Tibial nerve (tissue), 4 donors: ENCODE results near the gene AMBP. TPM values are rescaled to one million over a fixed set of nuclear protein-coding genes. Genes with fewer than 3 reads are reported as not detected.

Source experiments
- DNase-seq, 2 donors: peaks; one replicate each; pipeline ENCODE4 v3.0.0-alpha.2; 2019; ENCODE audit warnings: low spot score in 2 of 2
- H3K27ac ChIP-seq, 4 donors: fragments of 200-600 bp; sonication (generic) in 3 of 4; one replicate each; pipeline ENCODE4 v1.5.1; 2017 to 2019; ENCODE audit warnings: mild to moderate bottlenecking in 1 of 4
- H3K27me3 ChIP-seq, 2 donors: fragments of 200-600 bp; sonication (generic) in 1 of 2; one replicate each; pipeline versions ENCODE4 v1.5.1 to v1.6.0; 2017 to 2019
- H3K36me3 ChIP-seq, 3 donors: fragments of 200-600 bp; sonication (generic); one replicate each; pipeline ENCODE4 v1.5.1; 2018 to 2019
- H3K4me1 ChIP-seq, 4 donors: fragments of 200-600 bp; sonication (generic) in 3 of 4; one replicate each; pipeline ENCODE4 v1.5.1; 2017 to 2019
- H3K4me3 ChIP-seq, 4 donors: fragments of 200-600 bp; sonication (generic) in 3 of 4; one replicate each; pipeline ENCODE4 v1.5.1; 2017 to 2019; ENCODE audit warnings: mild to moderate bottlenecking in 1 of 4, moderate library complexity in 1 of 4
- H3K9me3 ChIP-seq, 4 donors: fragments of 200-600 bp; sonication (generic) in 3 of 4; one replicate each; pipeline ENCODE4 v1.5.1; 2017 to 2019
- EP300 ChIP-seq, 2 donors: sonication (generic); formaldehyde crosslinking; IDR thresholded peaks; one replicate each; pipeline ENCODE4 v1.6.1; 2017; ENCODE audit warnings: antibody characterized with exemption in 2 of 2, mild to moderate bottlenecking in 1 of 2
- POLR2A ChIP-seq, 2 donors: fragments of 450-650 bp; IDR thresholded peaks; one replicate each; pipeline ENCODE4 v1.6.1; 2017; ENCODE audit warnings: antibody characterized with exemption in 2 of 2, mild to moderate bottlenecking in 2 of 2, moderate library complexity in 2 of 2
- WGBS, 2 donors: methylation state at CpG; one replicate each; pipeline ENCODE4 v1.1.5; 2018; 5-methylcytosine and 5-hydroxymethylcytosine counted together
- total RNA-seq, 4 donors: library from RNA; depleted of rRNA; stranded (reverse); fragments of >200 nt; gene quantifications; one replicate each; pipeline ENCODE4 v1.1.0, GENCODE V29; 2016
- TF ChIP-seq, protein P1 (sequence below), 5 experiments: fragments of 200-600 bp in 3 of 5; fragments of 450-650 bp in 2 of 5; sonication (generic) in 3 of 5; IDR thresholded peaks; one replicate each; pipeline ENCODE4 v1.5.1; 2016 to 2019; ENCODE audit warnings: antibody characterized with exemption in 5 of 5, mild to moderate bottlenecking in 3 of 5, moderate library complexity in 2 of 5

The AMBP gene
- total RNA-seq, 4 donors from 2014 or later, result not detected

- Histone ChIP-seq H3K27me3 (no peaks in the 10 kb centered on the region), H3K9me3 (peaks cover 0 to 9% (median 0%) of the 10 kb centered on the region in 4 donors), H3K27ac (no peak overlapping the region), H3K4me3 (no peak overlapping the region), H3K4me1 (peaks cover 0 to 5% (median 0%) of the 10 kb centered on the region in 4 donors), H3K36me3 (peaks cover 0 to 46% (median 0%) of the 10 kb centered on the region in 3 donors)
- TF ChIP-seq POLR2A (IDR thresholded peaks at IDR 0.05) (no peak), EP300 (IDR thresholded peaks at IDR 0.05) (no peak)
- TF ChIP-seq, protein P1, sequence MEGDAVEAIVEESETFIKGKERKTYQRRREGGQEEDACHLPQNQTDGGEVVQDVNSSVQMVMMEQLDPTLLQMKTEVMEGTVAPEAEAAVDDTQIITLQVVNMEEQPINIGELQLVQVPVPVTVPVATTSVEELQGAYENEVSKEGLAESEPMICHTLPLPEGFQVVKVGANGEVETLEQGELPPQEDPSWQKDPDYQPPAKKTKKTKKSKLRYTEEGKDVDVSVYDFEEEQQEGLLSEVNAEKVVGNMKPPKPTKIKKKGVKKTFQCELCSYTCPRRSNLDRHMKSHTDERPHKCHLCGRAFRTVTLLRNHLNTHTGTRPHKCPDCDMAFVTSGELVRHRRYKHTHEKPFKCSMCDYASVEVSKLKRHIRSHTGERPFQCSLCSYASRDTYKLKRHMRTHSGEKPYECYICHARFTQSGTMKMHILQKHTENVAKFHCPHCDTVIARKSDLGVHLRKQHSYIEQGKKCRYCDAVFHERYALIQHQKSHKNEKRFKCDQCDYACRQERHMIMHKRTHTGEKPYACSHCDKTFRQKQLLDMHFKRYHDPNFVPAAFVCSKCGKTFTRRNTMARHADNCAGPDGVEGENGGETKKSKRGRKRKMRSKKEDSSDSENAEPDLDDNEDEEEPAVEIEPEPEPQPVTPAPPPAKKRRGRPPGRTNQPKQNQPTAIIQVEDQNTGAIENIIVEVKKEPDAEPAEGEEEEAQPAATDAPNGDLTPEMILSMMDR (IDR thresholded peaks at IDR 0.05), result no peak
- 78% methylated on average over 4 of the region's 4 CpGs for WGBS, 2 donors
- no peak for DNase-seq
Measured at GRCh38 chr9:114058688-114059046, 19.4 kb downstream of the AMBP start.

- TF ChIP-seq POLR2A (IDR thresholded peaks at IDR 0.05) (no peak), EP300 (IDR thresholded peaks at IDR 0.05) (no peak)
- TF ChIP-seq, protein P1 (IDR thresholded peaks at IDR 0.05), result no peak
- WGBS, 2 donors, result 68 to 75% methylated on average over 7 of the region's 7 CpGs
- no peak for DNase-seq
- H3K27me3 ChIP-seq, result no peaks in the 10 kb centered on the region
- no peak overlapping the region for H3K27ac ChIP-seq
- peaks cover 0 to 5% (median 0%) of the 10 kb centered on the region in 4 donors for H3K4me1 ChIP-seq
- H3K4me3 ChIP-seq, result no peak overlapping the region
- peaks cover 0 to 59% (median 0%) of the 10 kb centered on the region in 3 donors for H3K36me3 ChIP-seq
- H3K9me3 ChIP-seq, result no peaks in the 10 kb centered on the region
Measured at GRCh38 chr9:114057161-114057885, 20.8 kb downstream of the AMBP start.

GRCh38 chr9:114056527-114056926, 21.6 kb downstream of the AMBP start:
- Histone ChIP-seq H3K27ac (no peak overlapping the region), H3K9me3 (no peaks in the 10 kb centered on the region), H3K36me3 (peaks cover 0 to 67% (median 0%) of the 10 kb centered on the region in 3 donors), H3K27me3 (no peaks in the 10 kb centered on the region), H3K4me1 (peaks cover 0 to 5% (median 0%) of the 10 kb centered on the region in 4 donors), H3K4me3 (no peak overlapping the region)
- 92 to 98% methylated on average over 5 of the region's 5 CpGs for WGBS, 2 donors
- TF ChIP-seq EP300 (IDR thresholded peaks at IDR 0.05) (no peak), POLR2A (IDR thresholded peaks at IDR 0.05) (no peak)
- TF ChIP-seq, protein P1 (IDR thresholded peaks at IDR 0.05), result no peak
- DNase-seq, result no peak

DNA sequence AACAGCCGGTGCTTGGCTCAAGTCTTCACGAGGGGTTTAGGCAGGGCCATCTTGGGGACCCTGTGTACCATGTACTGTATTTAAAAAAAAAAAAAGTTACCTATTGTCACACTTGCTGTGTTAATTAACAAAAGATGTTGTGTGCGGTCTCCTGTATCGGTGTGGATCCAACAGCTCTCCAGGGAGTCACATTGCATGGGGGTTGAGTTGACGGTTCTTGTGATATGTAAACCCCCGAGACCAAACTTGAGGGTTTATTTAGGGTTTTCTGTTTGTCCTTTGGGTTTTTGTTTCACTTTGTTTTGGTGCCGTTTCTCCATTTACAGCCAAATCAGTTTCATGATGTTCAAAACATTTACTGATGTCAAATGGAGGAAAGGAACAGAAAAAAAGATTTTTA, 22.2 kb downstream of the AMBP start:
- no peak overlapping the region for H3K27ac ChIP-seq
- H3K36me3 ChIP-seq, result peaks cover 0 to 73% (median 0%) of the 10 kb centered on the region in 3 donors
- 84 to 89% methylated on average over 7 of the region's 7 CpGs for WGBS, 2 donors
- no peaks in the 10 kb centered on the region for H3K27me3 ChIP-seq
- TF ChIP-seq, protein P1 (IDR thresholded peaks at IDR 0.05), result no peak
- no peak for TF ChIP-seq EP300 (IDR thresholded peaks at IDR 0.05)
- TF ChIP-seq POLR2A (IDR thresholded peaks at IDR 0.05), result no peak
- no peak for DNase-seq
- peaks cover 0 to 5% (median 0%) of the 10 kb centered on the region in 4 donors for H3K4me1 ChIP-seq
- no peak overlapping the region for H3K4me3 ChIP-seq
- no peaks in the 10 kb centered on the region for H3K9me3 ChIP-seq

- 89 to 90% methylated on average over 10 to 17 of the region's 18 CpGs for WGBS, 2 donors
- H3K27me3 ChIP-seq, result no peaks in the 10 kb centered on the region
- no peak for DNase-seq
- H3K4me3 ChIP-seq, result no peak overlapping the region
- no peak for TF ChIP-seq POLR2A (IDR thresholded peaks at IDR 0.05)
- TF ChIP-seq, protein P1 (IDR thresholded peaks at IDR 0.05), result no peak
- no peak for TF ChIP-seq EP300 (IDR thresholded peaks at IDR 0.05)
- peaks cover 0 to 82% (median 0%) of the 10 kb centered on the region in 3 donors for H3K36me3 ChIP-seq
- H3K4me1 ChIP-seq, result peaks cover 0 to 5% (median 0%) of the 10 kb centered on the region in 4 donors
- no peaks in the 10 kb centered on the region for H3K9me3 ChIP-seq
- H3K27ac ChIP-seq, result no peak overlapping the region
Measured at GRCh38 chr9:114055061-114055460, 23.0 kb downstream of the AMBP start.
